UCSD-AML1 (cell line): ENCODE results near the gene APMAP.

Source experiments
- DNase-seq: peaks from one replicate; lab custom pipeline; 2025; ENCODE audit not compliant: unreplicated experiment; lab: John Stamatoyannopoulos, UW

The APMAP gene, protein sequence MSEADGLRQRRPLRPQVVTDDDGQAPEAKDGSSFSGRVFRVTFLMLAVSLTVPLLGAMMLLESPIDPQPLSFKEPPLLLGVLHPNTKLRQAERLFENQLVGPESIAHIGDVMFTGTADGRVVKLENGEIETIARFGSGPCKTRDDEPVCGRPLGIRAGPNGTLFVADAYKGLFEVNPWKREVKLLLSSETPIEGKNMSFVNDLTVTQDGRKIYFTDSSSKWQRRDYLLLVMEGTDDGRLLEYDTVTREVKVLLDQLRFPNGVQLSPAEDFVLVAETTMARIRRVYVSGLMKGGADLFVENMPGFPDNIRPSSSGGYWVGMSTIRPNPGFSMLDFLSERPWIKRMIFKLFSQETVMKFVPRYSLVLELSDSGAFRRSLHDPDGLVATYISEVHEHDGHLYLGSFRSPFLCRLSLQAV

DNA sequence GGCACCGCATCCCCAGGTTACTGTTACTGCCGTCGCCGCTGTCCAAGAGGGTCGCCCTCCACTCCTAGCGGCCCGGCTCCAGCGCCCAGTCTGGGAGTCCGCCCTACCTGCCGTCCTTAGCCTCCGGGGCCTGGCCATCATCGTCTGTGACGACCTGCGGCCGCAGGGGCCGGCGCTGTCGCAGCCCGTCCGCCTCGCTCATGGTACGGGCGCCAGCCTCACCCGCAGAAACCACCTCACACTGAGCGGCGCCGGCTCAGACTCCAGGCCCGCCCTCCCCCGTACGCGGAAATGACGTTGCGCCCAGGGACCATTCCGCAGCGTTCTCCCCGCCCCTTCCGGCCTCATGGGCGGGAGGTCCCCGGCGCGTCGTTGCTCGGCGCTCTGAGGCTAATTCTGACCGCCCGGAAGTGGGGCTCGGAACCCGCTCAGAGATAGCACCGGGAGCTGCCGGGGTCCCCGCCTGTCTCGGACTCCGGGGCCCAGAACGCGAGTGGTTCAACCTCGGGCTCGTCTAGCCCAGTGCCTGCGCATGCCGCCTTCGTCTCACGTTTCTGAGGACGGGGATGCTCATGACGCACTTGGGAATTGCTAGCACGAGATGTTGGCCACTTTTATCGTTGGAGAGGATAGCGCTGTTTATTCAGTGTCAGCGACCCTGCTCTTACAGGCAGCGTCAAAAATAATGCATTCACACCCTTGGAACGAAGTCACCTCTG lies at the start of gene APMAP:
Gene APMAP, minus strand, starts transcription at position 265 of the 719 bp plus-strand sequence. Its CDS starts 63 bp downstream, at position 202.
- peak; percentile 94 for DNase-seq

DNA sequence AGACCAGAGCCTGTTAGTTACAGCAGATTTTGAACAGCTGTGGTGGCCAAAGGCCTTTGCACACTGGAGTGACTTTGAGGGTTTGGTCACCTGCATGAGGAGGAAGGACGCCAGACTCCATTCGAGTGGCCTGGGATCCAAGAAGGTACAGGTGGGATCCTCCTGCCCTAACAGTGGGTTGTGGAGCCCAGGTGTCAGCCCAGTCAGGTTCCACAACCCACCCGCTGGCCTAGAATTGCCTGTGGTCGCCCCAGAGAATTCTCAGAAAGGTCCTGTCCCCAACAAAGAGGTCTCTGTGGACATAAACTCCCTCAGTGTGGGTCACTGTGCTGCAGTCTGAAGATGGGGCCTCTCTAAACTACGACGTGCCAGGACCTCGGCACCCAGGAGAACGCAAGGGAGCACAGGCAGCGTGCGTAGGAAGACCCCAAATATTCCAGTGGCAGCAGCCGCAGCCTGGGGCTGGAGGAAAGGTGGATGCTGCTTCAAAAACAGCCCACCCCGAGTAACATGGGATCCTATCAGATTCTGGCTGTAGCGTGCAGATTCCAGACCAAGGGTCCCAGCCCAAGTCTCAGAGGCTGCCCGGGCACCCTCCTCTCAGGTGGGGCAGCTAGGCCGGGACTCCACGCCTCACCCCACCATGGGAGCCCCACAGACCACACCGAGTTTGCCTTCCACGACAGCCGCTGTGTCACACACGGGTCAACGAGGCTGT lies 49.4 kb upstream of the APMAP start:
- DNase-seq: no peak

DNA sequence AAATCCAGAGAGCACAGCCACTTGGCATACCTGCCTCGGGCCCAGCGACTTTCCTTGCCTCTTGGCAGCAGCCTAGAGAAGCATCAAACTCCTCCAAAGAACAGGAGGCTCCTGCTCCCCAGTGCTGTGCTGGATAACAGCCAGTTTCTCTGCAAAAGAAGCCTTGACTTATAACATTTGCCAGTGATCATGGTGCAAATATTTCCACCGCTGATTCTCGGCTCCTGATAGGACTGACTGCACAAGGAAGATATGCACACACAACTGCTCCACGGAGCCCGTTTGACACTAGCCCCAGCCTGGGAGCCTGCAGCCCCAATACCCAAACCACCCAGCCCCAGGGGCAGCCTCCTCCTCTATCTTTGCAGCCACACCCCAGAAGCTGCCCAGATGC lies 47.9 kb upstream of the APMAP start:
- no peak for DNase-seq

DNA sequence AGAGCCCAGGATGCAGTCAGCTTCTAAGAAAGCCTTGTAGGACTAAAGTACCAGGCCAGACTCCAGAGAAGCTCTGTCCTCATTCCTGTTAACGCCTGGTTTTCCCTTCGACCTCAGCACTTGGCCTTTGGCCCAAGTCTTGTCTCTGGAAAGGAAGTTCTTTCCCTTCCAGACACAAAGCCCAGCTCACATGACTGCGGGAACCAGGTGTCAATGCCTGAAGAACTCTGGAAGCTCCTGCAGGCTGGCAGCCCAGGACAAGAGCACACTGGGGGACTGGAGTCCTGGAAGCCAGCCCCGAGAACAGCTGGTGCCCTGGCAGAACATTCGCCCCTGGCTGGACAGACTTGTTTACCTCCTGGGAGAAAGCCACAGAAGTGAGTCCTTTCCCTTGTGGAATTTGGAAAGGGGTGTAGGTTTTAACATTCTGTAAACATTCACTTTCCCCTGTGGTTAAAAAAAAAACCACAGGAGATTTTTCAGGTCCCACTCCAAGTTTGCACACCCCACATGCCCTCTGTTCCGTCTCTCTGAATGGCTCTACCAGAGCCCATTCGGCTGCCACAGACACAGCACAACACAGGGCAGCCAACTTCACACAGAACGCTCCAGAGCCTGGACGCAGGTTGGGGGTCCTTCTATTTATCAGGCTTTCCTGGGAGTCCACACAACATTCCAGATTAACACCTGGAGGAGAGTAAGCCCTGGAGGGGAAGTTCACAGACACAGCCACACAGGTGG lies 47.3 kb upstream of the APMAP start:
- no peak for DNase-seq

DNA sequence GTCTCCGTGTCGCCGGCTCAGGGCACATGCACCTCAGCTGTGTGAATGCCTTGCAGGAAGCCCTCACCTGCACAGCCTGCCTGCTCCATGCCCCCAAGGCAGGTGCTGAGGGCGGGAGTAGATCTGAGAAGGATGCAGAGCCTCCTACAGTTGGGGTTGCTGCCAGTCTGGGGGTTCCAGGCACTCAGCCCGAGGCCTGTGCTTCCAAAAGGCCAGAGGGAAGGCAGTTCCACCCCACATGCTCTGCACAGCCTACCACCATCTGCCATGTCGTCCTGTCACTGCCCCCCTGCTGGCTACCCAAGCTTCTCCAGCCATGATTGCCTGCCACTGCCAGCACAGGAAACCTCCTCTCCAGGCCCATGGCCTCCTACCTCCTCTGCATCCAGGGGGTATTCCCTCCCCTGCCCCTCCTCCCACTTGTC lies 46.1 kb upstream of the APMAP start:
- no peak for DNase-seq

DNA sequence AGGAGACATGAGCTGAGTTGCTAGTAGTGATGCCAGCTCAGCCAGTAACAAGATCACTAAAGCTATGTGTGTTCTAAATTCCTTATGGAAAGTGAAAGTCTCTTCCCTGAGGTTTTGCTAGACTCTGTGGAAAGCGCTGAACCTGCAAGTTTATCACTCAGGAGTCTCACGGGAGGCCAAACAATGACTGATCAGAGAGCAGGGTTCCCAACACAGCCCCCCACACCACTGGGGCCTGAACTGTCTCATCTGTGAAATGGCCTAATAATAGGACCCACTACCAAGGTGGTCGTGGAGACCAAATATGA lies 45.5 kb upstream of the APMAP start:
- no peak for DNase-seq

DNA sequence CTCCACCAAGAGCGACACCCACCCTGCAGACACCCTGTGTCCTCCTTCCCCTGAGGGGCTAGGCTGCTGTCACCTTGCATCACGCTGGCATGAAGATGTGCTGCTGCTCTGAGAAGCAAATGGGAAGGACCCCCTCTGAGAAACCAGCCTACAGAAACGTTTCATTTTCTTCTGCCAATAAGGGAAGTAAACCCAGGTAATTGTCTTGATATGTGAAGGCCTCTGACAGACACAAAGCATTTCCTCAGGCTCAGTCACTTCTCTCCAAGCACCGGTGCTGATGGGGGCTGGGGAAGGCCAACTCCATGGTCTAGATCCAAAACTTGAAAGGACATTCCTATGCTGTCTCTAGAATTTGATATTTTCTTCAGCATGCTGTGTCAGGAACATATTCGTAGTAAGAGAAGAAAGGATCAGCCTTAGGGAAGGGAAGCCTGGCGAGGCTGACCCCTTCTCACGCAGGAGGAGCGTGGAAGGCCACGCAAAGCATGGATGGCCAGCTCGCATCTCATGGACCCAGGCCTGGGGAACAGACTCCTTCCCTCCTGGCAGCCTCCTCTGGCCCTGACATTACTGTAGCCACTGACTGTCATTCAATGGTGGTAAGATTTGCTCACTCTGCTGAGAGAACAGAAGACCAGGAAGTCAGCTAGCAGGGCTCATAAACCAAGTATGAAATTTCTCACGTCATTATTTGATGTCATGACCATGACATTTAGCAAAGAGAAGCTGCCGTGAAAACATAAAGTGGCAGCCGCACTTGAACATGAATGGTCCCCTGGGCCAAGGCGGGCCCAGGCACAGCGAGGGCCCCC lies 44.9 kb upstream of the APMAP start:
- DNase-seq: no peak

DNA sequence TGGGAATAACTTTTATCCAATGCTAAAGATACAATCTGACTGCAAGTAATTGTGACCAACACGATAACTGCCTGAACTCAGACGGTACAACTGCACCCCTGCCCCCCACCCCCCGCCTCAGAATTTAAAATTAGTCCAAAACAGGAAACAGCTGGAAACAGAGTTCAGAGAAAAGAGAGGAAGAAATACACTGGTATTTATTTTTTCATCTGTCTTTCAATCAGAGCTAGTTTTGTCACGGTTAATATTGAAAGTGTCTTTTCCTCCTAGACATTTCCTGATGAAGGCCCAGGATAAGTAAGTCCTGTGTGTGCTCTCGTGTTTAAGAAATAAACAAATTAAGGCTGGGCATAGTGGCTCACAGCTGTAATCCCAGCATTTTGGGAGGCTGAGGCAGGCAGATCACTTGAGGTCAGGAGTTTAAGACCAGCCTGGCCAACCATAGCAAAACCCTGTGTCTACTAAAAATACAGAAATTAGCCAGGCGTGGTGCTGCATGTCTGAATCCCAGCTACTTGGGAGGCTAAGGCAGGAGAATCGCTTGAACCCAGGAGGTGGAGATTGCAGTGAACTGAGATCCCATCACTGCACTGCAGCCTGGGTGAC lies 43.9 kb upstream of the APMAP start:
- no peak for DNase-seq

DNA sequence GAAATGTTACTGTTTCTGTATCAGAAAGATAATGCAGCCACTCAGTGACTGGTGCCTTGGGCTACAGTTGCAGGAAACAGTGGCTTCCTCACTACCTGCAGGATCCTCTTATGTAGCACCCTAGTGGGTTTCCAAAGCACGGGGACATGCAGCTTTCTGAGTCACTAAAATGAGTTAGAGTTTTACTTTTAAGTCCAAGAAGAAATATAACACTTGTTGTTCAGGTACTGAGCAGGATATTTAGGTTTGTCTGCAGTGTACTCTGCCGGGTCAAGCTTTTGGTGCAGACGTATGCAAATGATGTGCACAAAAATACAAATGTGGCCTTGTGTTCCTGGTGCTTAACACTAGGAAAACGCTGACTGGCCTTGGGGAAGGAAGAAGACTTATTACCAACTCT lies 43.4 kb upstream of the APMAP start:
- no peak for DNase-seq

DNA sequence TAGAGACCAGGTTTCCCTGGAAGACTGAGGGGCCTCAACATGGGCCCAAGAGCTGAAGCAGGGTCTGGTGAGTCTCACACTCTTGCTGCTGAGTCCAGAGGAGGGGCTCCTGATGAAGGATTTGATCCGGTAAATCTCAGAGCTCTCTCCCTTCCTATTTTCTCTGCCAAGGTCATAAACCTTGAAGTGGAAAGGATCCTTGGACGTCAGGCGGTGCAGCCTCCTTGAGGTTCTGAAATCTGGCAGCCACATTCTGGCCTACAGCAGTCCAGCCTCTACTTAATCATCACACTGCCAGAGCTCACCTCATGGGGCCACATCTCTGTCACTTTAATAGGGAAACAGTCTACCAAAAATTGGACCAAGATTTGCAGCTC lies 41.4 kb upstream of the APMAP start:
- DNase-seq: no peak

DNA sequence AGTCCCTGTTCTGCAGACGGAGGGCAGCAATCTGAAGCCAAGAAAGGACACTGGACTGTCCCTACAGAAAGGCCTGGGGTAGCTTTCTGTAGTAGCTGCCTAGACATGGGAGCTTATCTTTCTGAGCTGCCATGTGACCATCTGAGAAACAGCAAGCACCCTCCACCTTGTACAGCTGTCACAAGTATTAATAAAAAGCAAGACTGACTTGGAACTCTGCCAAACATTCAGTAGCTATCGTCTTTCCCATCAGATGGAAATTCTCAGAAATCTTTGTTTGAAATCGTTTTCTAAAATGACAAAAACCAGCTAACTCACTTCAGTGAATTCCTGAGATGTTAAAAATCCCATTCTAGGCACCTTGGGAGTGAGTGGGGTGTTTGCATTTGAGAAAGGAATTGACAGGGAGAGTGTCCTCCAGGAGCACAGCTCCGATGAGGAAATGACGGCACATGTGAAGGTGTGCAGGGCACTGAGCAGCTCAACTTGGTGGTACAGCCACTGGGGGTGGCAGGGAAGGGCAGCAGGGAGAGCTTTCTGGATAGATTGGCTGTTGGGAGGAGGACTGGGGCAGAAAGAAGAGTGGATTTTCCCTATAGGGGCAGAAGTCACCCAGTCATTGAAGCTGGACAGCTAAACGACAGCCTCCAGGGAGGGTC lies 40.8 kb upstream of the APMAP start:
- no peak for DNase-seq

DNA sequence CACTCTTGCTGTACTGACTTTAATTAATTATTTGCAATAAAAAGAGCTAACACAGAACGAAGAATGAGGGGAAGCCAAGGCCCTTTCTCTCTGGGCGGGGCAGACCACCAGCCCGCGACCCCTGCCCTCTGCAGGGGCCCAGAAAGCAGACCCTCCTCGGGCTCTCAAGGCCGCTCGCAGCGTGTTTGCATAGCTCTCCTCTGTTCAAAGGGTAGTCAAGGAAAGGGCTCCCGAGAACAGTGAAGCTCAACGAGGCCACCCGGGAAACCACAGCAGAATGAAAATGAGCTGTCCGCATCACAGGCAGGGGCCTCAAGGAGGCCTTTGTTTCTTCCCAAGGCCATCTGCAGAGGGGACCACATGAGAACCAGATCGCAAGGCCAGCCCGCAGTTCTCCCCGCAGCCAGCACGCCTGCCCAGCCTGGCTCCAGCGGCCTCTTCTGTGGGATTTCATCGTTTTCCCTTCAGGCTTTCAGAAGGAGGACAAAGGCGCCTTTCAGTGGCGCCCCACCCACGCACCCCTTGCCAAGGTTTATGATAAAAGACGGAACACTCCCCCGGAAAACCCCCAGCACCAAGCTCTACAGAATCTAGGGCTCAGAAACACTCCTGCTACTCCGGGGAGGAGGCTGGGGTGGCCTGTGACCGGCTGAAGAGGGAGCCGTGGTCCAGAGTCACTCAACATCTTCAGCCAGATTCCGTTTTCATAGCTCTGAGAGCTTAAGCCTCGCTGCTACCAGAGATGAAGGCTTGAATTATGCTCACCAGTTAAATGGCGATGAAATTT lies 40.1 kb upstream of the APMAP start:
- no peak for DNase-seq

DNA sequence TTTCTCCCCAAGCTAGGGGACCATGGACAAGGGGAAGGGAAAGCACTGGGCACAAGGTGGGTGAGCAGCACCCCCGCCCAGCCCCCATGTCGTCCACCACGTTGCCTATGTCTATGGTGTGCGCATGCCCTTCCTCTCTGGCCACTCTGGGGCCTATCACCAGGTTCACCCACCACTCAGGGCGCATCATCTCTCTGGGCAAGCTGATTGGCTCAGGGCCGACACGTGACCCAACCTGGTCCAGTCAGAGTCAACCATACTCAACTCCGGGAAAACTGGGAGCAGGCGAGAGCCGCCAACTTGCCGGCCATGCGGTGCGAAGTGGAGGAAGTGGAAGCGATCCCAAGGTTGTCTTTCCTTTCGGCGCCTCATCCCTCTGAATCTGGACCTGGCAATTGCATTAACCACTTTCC lies 39.5 kb upstream of the APMAP start:
- no peak for DNase-seq

DNA sequence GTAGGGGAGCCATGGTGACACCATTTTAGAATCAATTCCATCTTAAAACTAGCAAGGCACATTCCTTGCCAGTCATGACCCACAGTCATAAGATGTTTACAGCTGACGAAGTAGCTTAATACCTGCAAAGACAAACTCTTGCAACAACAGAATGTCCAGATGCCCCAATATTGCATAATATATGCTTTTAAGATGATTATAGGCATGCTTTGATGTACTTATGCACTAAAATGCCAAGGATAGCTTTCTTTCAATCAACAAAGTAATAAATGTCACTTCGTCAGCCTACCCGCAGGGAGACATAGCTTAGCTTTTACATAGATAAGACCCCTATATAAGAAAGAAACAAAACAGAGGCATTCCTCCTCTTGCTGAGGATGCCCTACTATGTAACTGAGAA lies 38.7 kb upstream of the APMAP start:
- no peak for DNase-seq

DNA sequence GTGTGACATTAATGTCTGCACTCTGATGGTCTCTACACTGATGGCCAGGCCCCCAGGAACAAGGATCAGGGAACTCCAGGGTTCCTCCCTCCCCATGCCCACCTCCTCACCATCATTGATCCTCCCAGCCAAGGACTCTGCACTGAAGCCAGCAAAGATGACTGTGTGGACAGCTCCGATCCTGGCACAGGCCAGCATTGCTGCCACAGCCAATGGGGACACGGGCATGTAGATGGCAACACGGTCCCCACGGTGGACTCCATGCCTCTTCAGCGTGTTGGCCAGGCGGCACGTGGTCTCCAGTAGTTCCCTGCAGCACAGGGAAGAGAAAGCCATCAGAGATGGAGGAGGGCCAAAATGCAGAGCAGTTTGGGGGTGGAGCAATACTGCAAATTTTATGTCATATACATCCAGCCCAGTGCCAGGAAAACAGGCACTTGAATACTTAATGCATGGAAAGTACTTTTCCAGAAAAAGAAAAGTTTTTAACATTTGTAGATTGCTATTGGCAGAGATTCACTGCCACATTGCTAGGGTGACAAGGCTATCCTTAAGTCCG lies 38.2 kb upstream of the APMAP start:
- no peak for DNase-seq

DNA sequence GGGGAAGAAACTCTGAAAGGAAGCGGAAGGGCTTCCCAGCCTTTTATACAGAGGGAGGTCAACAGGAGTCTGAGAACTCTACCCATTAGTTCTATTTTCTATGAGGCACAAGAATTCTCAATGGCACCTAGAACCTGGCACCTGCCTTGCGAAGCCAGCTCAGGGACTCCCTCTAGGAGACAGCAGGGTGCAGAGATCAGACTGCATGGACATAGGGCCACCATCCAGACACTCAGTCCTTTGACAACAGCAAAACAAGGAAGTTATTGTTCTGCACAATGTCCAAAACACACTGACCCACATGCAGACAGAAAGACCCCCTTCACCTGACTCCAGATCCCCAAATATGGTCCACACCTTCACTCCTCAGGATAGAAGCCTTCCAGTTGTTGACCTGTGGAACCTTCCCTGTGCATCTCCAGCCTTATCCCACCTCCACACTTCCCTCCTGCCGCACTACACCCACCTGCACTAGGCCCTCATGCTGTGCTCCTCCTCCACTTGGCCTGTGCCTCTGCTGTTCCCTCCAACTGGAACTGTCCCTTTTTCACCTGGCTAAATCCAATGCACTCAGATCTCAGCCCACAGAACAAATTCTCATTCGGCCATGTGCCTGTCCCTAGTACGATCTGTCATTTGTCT lies 37.6 kb upstream of the APMAP start:
- no peak for DNase-seq

DNA sequence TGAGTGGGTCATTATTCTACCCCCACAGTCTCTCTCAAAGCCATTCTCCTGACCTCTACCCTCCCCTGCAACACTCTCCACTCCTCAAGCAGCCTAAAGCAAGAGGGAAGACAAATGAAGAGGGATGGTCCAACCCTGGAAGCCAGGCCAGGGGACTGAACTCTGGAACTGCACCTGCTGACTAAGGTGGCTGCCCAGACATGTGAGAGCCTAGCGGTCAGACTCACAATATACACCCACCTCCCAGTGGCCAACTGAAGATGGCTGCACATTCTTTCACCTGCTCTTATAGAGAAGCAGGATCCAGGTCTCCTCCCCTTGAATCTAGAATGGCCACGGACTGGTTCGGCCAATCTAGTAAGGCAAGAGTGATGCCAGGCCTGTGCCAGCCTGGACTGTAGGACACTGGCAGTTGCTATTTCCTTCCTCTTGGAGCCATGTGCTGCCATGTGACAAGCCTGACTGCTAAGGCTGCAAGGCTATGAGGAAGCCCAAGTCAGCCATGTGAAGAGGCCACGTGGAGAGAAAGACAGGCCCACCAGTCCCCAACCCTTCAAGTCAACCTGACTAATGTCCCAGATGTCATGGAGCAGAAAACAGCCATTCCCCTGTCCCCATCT lies 33.5 kb upstream of the APMAP start:
- no peak for DNase-seq
